HepG2 (cell line): ENCODE results near the gene SPAAR. TPM values are rescaled to one million over a fixed set of nuclear protein-coding genes. Genes with fewer than 3 reads are reported as not detected.
A peak's percentile ranks its signal among the peaks of the same experiment; 100 is the strongest.

Experiments
- ATF3 ChIP-seq: sonication (generic); formaldehyde crosslinking; IDR thresholded peaks from 2 replicates; pipeline ENCODE4 v1.4.0; 2020; ENCODE audit warnings: missing genetic modification reagents
- CEBPG ChIP-seq: IDR thresholded peaks from 2 replicates; pipeline ENCODE4 v1.6.1; 2016
- HNF1A ChIP-seq, 2 experiments: sonication (generic) in 1 of 2; formaldehyde crosslinking in 1 of 2; IDR thresholded peaks; 2 replicates each; pipeline versions ENCODE4 v1.4.0 to v1.6.1; 2016 to 2020; ENCODE audit warnings: borderline replicate concordance in 1 of 2, low read depth in 1 of 2, mild to moderate bottlenecking in 1 of 2, missing genetic modification reagents in 1 of 2
- HNRNPH1 ChIP-seq: fragments of 200-400 bp; formaldehyde crosslinking; optimal IDR thresholded peaks from 2 replicates; pipeline ENCODE3; 2017; ENCODE audit warnings: mild to moderate bottlenecking, low read depth, low read length
- JUND ChIP-seq: sonication (generic); formaldehyde crosslinking; IDR thresholded peaks from 2 replicates; pipeline ENCODE4 v1.8.0; 2022; ENCODE audit warnings: mild to moderate bottlenecking, missing genetic modification reagents
- MAX ChIP-seq: IDR thresholded peaks from 2 replicates; pipeline ENCODE4 v1.6.1; 2012; ENCODE audit warnings: inconsistent platforms
- MAZ ChIP-seq, 2 experiments: sonication (generic) in 1 of 2; formaldehyde crosslinking in 1 of 2; IDR thresholded peaks; 2 replicates each; pipeline versions ENCODE4 v1.5.0 to v1.6.1; 2012 to 2020; ENCODE audit warnings: low read depth in 2 of 2, mild to moderate bottlenecking in 2 of 2, borderline replicate concordance in 1 of 2, improper control_type of control experiment in 1 of 2, low read length in 1 of 2, missing genetic modification reagents in 1 of 2, moderate library complexity in 1 of 2
- MIXL1 ChIP-seq: IDR thresholded peaks from 2 replicates; pipeline ENCODE4 v1.6.1; 2016
- PITX1 ChIP-seq: sonication (generic); formaldehyde crosslinking; IDR thresholded peaks from 2 replicates; pipeline ENCODE4 v1.5.1; 2020; ENCODE audit warnings: mild to moderate bottlenecking, missing genetic modification reagents
- PPARG ChIP-seq: conservative IDR thresholded peaks from 2 replicates; pipeline ENCODE4 v1.6.1; 2016; ENCODE audit warnings: missing biosample characterization, missing genetic modification reagents
- SP140L ChIP-seq: sonication (generic); formaldehyde crosslinking; IDR thresholded peaks from 2 replicates; pipeline ENCODE4 v1.4.0; 2020; ENCODE audit warnings: missing genetic modification reagents, borderline replicate concordance
- ZBTB34 ChIP-seq: sonication (generic); formaldehyde crosslinking; IDR thresholded peaks from 2 replicates; pipeline ENCODE4 v1.8.0; 2022; ENCODE audit warnings: mild to moderate bottlenecking, missing genetic modification reagents
- ZMYM4 ChIP-seq: sonication (generic); formaldehyde crosslinking; IDR thresholded peaks from 2 replicates; pipeline ENCODE4 v1.8.1; 2023; ENCODE audit warnings: mild to moderate bottlenecking, missing genetic modification reagents
- ZNF687 ChIP-seq: sonication (generic); formaldehyde crosslinking; IDR thresholded peaks from 2 replicates; pipeline ENCODE4 v1.5.1; 2020; ENCODE audit warnings: mild to moderate bottlenecking, missing genetic modification reagents, moderate library complexity
- ZNF737 ChIP-seq: sonication (generic); formaldehyde crosslinking; IDR thresholded peaks from 2 replicates; pipeline ENCODE4 v1.5.0; 2020; ENCODE audit warnings: missing genetic modification reagents, mild to moderate bottlenecking, borderline replicate concordance
- ZNF841 ChIP-seq: sonication (generic); formaldehyde crosslinking; IDR thresholded peaks from 2 replicates; pipeline ENCODE4 v1.8.1; 2023; ENCODE audit warnings: missing genetic modification reagents, borderline replicate concordance
- polyA plus RNA-seq, 8 experiments: library from polyadenylated mRNA; depleted of rRNA in 3 of 8; stranded (reverse) in 7 of 8; unstranded in 1 of 8; fragments of >200 nt; fragmentation: Illumina TruSeq in 4 of 8; extraction: Trizol in 4 of 8; gene quantifications; 2 replicates each; pipeline versions ENCODE4 v1.2.1 to v1.2.3, GENCODE V29; 2011 to 2016; ENCODE audit warnings: low read depth in 4 of 8, missing spikeins in 1 of 8, mixed read lengths in 1 of 8; ENCODE audit not compliant: insufficient read depth in 1 of 8
- total RNA-seq, 5 experiments: library from RNA; depleted of rRNA; stranded (reverse); fragments of >200 nt; fragmentation: Illumina TruSeq; extraction: Trizol; gene quantifications; 2 replicates each; pipeline ENCODE4 v1.2.3, GENCODE V29; 2016; ENCODE audit warnings: low read depth in 1 of 5
- TF ChIP-seq, protein P1 (sequence below): sonication (generic); formaldehyde crosslinking; IDR thresholded peaks from 2 replicates; pipeline ENCODE4 v1.5.0; 2020; ENCODE audit warnings: missing genetic modification reagents

Gene SPAAR
- total and polyA plus RNA-seq, 2 of the 13 experiments (the other 11 are each of a cell fraction or from before 2014, with no cell fraction given): 0.07 TPM; not detected in 1

DNA sequence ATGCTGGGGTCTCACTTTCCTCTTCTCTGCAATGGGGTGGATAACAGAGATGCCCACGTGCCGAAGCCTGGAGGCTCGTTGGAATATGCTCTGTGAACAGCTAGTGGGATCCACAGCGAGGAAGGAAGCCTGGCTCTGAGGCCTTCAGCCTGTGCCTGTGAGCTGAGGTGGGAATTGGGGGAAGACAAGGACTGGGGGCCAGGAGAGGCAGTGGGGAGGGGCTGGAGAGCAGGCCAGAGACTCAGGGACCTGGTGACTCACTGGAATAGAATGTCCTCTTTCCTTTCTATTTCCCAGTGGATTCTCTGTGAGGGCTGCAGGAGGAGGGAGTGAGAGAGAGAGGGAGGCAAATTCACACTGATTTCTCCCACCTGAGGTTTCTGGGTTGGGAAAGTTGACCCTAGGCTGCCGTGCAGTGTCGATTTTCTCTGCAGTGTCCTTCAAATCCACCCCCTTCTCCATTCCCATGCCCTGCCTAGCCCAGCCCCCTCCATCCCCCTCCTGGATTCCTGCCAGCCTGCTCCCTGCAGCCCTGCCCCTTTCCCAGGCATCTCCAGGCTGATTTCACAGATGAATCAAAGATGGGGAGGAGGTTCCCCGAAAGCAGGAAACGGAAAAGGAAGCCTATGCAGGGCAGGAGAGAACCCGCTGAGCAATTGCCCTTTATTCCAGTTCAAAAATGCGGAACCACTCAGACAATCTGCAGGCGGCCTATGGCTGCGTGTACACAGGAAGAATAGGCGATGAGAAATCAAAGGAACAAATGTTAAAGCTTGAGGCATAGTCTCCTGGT, 1.4 kb upstream of the SPAAR start (continued):
- TF ChIP-seq JUND (CRISPR knock-in tag) (peak; percentile 77; the same call in 1 of the 2 replicates), HNF1A (IDR thresholded peaks at IDR 0.05; ENCODE audit: low read depth) (no peak), HNF1A (CRISPR knock-in tag; IDR thresholded peaks at IDR 0.05; ENCODE audit: borderline replicate concordance) (no peak), ZNF841 (no peak), ATF3 (peak; percentile 71), ZNF737 (CRISPR knock-in tag) (no peak), MIXL1 (CRISPR knock-in tag) (no peak), ZMYM4 (CRISPR knock-in tag) (no peak), MAZ (IDR thresholded peaks at IDR 0.05; ENCODE audit: borderline replicate concordance, low read depth, low read length) (no peak), MAZ (CRISPR knock-in tag; IDR thresholded peaks at IDR 0.05; ENCODE audit: low read depth) (peak; percentile 34; the same call in 1 of the 2 replicates), PPARG (peak; percentile 55; the same call in 1 of the 2 replicates), ZNF687 (CRISPR knock-in tag) (peak; percentile 39), HNRNPH1 (no peak), SP140L (CRISPR knock-in tag) (no peak), ZBTB34 (CRISPR knock-in tag) (no peak), PITX1 (CRISPR knock-in tag) (no peak), MAX (0 out of 2 replicates have a peak, but pooled peaks have one; percentile 9), CEBPG (CRISPR knock-in tag) (no peak)
- TF ChIP-seq, protein P1, sequence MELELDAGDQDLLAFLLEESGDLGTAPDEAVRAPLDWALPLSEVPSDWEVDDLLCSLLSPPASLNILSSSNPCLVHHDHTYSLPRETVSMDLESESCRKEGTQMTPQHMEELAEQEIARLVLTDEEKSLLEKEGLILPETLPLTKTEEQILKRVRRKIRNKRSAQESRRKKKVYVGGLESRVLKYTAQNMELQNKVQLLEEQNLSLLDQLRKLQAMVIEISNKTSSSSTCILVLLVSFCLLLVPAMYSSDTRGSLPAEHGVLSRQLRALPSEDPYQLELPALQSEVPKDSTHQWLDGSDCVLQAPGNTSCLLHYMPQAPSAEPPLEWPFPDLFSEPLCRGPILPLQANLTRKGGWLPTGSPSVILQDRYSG: no peak
